Epithelial cell of esophagus (primary cell): ENCODE data around the gene CALCA.
"Not testable (repeated sequence)": the region's sequence is repeated elsewhere in the genome, so short reads cannot be mapped to it uniquely, and the experiment has no call there.

Source experiments
- DNase-seq: peaks from one replicate; pipeline ENCODE4 v3.0.0; 2010; ENCODE audit warnings: low read depth
- H3K4me3 ChIP-seq: 2 replicates; pipeline ENCODE4 v1.5.1; 2011; ENCODE audit warnings: mild to moderate bottlenecking, low read length, control low read depth
- CTCF ChIP-seq: IDR thresholded peaks from 2 replicates; pipeline ENCODE4 v1.5.1; 2011; ENCODE audit warnings: low read depth, mild to moderate bottlenecking, low read length, control low read depth, inconsistent platforms; ENCODE audit not compliant: insufficient read depth; ENCODE audit errors: missing control alignments

The CALCA gene, protein sequence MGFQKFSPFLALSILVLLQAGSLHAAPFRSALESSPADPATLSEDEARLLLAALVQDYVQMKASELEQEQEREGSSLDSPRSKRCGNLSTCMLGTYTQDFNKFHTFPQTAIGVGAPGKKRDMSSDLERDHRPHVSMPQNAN

GRCh38 chr11:14971865-14972580 lies at the start of gene CALCA:
Gene CALCA, minus strand, starts transcription at chr11:14972351. Its CDS starts 1,159 bp downstream, at chr11:14971192.
- DNase-seq = no peak
- TF ChIP-seq CTCF = no peak
- no peak within 1 kb of the TSS for H3K4me3 ChIP-seq

DNA sequence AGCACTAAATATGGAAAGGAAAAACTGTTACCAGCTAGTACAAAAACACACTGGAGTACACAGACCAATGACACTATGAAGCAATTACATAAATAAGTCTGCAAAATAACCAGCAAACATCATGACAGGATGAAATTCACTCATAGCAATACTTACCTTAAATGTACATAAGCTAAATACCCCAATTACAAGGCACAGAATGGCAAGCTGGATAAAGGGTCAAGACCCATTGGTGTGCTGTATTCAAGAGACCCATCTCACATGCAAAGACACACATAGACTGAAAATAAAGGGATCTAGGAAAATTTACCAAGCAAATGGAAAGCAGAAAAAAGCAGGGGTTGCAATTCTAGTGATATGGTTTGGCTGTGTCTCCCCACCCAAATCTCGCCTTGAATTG lies 44.0 kb upstream of the CALCA start:
- TF ChIP-seq CTCF = no peak
- no peak overlapping the region for H3K4me3 ChIP-seq
- no peak for DNase-seq

DNA sequence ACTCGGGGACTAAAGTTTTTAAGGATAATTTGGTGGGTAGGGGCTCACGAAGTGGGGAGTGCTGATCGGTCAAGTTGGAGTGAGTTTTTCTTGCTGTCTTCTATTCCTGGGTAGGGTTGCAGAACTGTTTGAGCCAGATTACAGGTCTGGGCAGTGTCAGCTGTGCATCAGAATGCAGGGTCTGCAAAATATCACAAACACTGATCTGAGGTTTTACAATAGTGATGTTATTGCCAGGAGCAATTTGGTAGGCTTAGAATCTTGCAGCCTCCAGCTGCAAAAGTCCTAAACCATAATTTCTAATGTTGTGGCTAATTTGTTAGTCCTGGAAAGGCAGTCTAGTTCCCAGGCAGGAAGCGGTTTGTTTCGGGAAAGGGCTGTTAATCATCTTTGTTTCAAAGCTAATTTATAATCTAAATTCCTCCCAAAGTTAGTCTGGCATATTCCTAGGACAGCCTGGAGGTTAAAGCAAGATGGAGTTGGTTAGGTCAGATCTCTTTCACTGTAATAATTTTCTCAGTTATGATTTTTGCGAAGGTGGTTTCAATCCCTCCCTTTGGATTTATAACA lies 39.7 kb upstream of the CALCA start:
- DNase-seq = no peak
- no peak for TF ChIP-seq CTCF
- no peak overlapping the region for H3K4me3 ChIP-seq

DNA sequence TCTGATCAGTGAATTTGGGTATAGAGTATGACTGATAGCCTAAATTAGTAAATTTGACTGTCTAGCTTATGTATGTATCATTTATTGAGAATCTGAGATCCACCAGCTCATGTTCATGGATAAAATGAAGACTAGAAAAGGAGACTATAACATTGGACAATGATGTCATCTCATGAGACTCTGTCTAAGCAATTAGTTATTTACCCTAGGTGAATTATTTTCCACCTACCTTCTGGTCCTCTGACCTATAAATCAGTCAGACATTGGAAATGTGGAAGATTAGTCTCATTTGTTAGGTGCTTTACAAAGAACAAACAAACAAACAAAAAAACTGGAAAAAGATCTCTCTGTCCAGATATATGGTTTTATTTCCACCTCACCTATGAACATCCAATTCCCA lies 38.7 kb upstream of the CALCA start:
- DNase-seq = no peak
- TF ChIP-seq CTCF = no peak
- H3K4me3 ChIP-seq = no peak overlapping the region

DNA sequence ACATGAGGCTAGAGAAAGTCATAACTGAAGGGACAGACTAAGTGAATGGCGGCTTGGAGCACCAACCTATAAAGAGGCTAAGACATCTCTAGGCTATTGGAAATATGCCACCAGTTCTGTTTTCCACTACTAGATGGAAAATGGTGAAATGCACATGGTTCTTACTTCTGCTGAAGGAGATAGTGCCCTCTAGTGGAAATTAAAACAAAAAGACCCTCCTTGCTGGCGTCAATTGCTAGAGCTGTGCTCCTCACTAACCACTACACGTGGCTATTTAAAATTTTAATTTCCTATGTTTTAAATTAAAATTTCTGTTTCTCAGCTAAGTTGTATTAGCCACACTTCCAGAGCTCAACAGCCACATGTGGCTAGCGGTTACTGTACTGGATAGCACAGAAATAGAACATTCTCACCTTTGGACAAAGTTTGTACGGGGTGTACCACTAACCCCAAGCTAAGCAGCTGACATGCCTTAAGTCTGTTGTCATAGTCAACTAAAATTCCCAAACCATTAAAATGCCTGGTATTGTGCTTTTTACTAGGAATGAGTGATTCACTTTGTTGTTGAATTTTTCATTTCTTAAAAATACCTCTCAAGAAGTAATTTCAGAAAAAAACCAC lies 34.1 kb upstream of the CALCA start:
- H3K4me3 ChIP-seq = no peak overlapping the region
- peak; percentile 61 for DNase-seq
- peak; percentile 49 for TF ChIP-seq CTCF

- H3K4me3 ChIP-seq = not testable (repeated sequence)
Observed at GRCh38 chr11:14988133-14988532, 16.0 kb upstream of the CALCA start.

GRCh38 chr11:14981507-14981906 lies 9.4 kb upstream of the CALCA start:
- no peak for TF ChIP-seq CTCF
- no peak overlapping the region for H3K4me3 ChIP-seq
- no peak for DNase-seq

More at GRCh38 chr11:14988133-14988532, 16.0 kb upstream of the CALCA start:
- not testable (repeated sequence) for DNase-seq
